ENCODE measurements around the gene SLC8A3.

Gene SLC8A3

GRCh38 chr14:70114621-70115156 is 74.1 kb downstream of the SLC8A3 start:
- H3K27ac ChIP-seq, result no peak overlapping the region
- no peak for TF ChIP-seq CTCF (conservative IDR thresholded peaks at IDR 0.05; ENCODE audit: low read depth)
- ChIA-PET POLR2A (ENCODE audit: low non-redundant PET) (no interaction called here), CTCF (no interaction called here)
- DNase-seq (ENCODE audit: low spot score), result no peak

GRCh38 chr14:70113211-70113610 is 75.5 kb downstream of the SLC8A3 start:
- POLR2A ChIA-PET (ENCODE audit: low non-redundant PET), result no interaction called here
- TF ChIP-seq CTCF (conservative IDR thresholded peaks at IDR 0.05; ENCODE audit: low read depth), result no peak
- no peak for DNase-seq (ENCODE audit: low spot score)
- H3K27ac ChIP-seq, result no peak overlapping the region
- CTCF ChIA-PET, result no interaction called here

GRCh38 chr14:70108419-70108818 is 80.3 kb downstream of the SLC8A3 start:
- CTCF ChIA-PET, result interaction anchor here (0.8 kb wide), 1 partner anchor 34 kb away, joined by 3 read pairs; no protein-coding TSS in a partner anchor

GRCh38 chr14:70107309-70107708 is 81.4 kb downstream of the SLC8A3 start:
- no peak for DNase-seq (ENCODE audit: low spot score)
- ChIA-PET POLR2A (ENCODE audit: low non-redundant PET) (no interaction called here), CTCF (no interaction called here)
- no peak overlapping the region for H3K27ac ChIP-seq
- no peak for TF ChIP-seq CTCF (conservative IDR thresholded peaks at IDR 0.05; ENCODE audit: low read depth)

More at GRCh38 chr14:70108419-70108818, 80.3 kb downstream of the SLC8A3 start:
- DNase-seq (ENCODE audit: low spot score), result no peak
- POLR2A ChIA-PET (ENCODE audit: low non-redundant PET), result no interaction called here
- TF ChIP-seq CTCF (conservative IDR thresholded peaks at IDR 0.05; ENCODE audit: low read depth), result no peak
- H3K27ac ChIP-seq, result no peak overlapping the region

- no peak for DNase-seq (ENCODE audit: low spot score)
- CTCF ChIA-PET, result no interaction called here
- TF ChIP-seq CTCF (conservative IDR thresholded peaks at IDR 0.05; ENCODE audit: low read depth), result no peak
- POLR2A ChIA-PET (ENCODE audit: low non-redundant PET), result no interaction called here
- H3K27ac ChIP-seq, result no peak overlapping the region
Observed at GRCh38 chr14:70100071-70100470, 88.7 kb downstream of the SLC8A3 start.

- DNase-seq (ENCODE audit: low spot score), result no peak
- TF ChIP-seq CTCF (conservative IDR thresholded peaks at IDR 0.05; ENCODE audit: low read depth), result no peak
- no peak overlapping the region for H3K27ac ChIP-seq
- ChIA-PET POLR2A (ENCODE audit: low non-redundant PET) (no interaction called here), CTCF (interaction anchor here (0.6 kb wide), 1 partner anchor 374 kb away, joined by 3 read pairs; no protein-coding TSS in a partner anchor)
Observed at GRCh38 chr14:70098250-70098809, 90.4 kb downstream of the SLC8A3 start.
